ENCODE measurements around the gene PADI1.

DNA sequence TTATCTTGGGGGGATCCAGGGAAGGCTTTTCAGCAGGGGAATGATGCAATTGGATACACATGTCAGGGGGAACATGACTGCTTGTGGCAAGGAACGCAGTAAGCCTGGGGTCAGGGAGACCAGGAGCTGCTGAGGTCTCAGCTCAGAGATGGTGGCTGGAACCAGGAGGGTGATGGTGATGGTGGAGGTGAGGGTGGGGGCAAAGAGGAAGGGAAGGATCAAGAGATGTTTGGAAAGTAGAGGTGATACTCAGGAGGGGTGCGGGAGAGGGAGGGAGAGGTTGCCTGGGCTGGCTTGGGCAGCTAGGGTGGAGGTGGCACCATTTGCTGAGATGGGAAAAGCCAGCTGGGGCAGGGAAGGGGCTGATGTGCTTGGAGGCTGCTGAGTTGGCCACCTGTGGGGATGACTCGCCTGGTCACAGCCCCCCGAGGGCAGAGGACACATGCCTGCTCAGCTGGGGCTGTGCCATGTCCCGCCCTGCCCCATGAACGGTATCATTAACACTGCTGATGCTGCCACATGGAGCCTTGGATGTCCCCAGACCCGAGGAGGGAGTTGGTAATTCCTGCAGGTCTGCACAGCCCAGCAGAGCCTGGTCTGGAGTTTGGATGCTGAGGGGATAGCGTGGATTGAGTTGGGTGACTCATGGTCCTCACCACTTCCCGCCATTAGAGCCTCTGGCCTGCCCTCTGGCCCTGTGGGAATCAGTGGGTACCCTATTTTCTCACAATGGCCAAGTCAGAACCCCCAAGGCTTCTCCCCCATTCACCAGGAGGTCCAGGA is 6.3 kb upstream of the PADI1 start:
- no peak for TF ChIP-seq EZH2 (IDR thresholded peaks at IDR 0.05; ENCODE audit: borderline replicate concordance, low read depth, low read length, severe bottlenecking)
- TF ChIP-seq, protein P1, sequence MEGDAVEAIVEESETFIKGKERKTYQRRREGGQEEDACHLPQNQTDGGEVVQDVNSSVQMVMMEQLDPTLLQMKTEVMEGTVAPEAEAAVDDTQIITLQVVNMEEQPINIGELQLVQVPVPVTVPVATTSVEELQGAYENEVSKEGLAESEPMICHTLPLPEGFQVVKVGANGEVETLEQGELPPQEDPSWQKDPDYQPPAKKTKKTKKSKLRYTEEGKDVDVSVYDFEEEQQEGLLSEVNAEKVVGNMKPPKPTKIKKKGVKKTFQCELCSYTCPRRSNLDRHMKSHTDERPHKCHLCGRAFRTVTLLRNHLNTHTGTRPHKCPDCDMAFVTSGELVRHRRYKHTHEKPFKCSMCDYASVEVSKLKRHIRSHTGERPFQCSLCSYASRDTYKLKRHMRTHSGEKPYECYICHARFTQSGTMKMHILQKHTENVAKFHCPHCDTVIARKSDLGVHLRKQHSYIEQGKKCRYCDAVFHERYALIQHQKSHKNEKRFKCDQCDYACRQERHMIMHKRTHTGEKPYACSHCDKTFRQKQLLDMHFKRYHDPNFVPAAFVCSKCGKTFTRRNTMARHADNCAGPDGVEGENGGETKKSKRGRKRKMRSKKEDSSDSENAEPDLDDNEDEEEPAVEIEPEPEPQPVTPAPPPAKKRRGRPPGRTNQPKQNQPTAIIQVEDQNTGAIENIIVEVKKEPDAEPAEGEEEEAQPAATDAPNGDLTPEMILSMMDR (IDR thresholded peaks at IDR 0.05; ENCODE audit: borderline replicate concordance, extremely low read depth, low read length, poor library complexity, severe bottlenecking): no peak
